Measurements from ENCODE around the gene IQCN.
A peak's percentile ranks its signal among the peaks of the same experiment; 100 is the strongest.

Gene IQCN

DNA sequence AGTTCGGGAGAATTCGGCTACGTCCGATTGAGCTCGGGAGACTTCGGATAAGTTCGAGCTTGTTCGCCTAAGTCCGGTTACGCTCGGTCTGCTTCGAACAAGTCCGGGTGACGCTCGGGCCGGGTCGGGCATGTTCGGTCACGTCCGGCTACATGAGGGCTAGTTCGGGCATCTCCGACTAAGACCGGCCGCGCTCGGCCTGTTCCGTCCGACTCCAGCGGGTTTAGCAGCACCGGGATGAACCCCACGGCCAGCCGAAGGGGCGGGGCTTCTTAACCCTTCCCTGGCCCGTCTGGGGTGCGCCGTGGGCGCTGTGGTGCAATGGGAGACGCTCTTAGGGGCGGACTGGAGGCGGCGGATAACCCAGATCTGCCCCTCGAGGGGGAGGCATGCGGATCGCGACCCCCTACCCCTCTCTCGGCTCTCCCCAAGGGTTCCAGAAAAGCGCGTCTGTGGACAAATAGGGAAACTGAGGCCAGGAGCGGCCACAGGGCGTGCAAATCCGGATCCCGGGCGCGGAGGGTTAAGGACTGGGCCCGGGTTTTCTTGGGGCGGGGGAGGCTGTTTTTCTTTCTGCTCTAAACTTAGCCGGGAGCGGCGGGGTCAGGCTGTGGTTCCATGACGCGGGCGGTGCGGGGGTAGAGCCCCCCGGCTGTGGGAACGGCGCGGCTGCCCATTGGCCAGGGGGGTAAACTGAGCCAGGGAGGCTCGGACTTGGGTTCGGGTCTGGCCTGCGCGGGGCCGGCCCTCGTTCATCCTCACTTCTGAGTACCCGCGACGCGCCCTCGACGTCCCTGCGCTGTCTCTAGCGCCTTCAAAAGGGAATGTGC, 49.5 kb downstream of the IQCN start:
- Histone ChIP-seq H3K4me3 (ENCODE audit: low read length) (peak overlapping the region; percentile 83), H3K36me3 (ENCODE audit: control insufficient read depth, low read depth, low read length) (no peaks in the 10 kb centered on the region), H3K27me3 (ENCODE audit: control insufficient read depth, insufficient read depth, low read length) (peaks cover 29% of the 10 kb centered on the region), H3K9ac (ENCODE audit: low read length) (peak overlapping the region; percentile 73), H3K9me3 (ENCODE audit: control insufficient read depth, low read depth, low read length) (no peaks in the 10 kb centered on the region), H3K27ac (ENCODE audit: low read length) (no peak overlapping the region), H3K4me1 (ENCODE audit: control insufficient read depth, low read depth, low read length) (peaks cover 3% of the 10 kb centered on the region)

DNA sequence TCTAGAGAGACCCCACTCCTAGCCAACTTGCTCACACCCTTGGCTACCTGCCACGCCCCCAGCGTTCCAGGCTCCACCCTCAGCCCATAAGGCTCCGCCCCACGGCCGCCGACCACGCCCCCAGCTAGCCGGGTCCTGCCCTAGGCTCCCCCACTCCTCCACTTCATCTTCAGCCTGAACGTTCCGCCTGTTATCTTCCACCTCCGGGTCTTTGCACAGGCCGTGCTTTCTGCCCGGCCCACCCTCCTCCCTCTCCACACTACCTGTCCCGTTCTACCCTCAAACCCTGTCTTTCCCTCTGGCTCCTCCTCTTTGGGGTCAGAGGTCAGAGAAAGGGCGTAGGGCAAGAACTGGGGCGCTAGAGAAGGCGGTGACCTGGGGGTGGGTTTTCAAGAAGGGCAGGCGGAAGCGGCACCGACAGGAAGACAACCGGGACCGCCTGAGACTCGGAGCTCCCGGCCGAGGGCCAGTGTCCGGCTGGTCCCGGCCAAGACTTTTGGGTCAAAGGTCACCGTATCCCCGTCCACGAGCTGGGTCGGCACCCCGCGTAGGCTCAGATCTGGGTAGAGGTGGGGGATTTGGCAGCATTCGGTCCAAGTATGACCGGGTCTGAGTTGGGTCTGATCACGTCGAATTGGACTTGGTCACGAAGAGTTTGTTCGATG, 50.3 kb downstream of the IQCN start:
- Histone ChIP-seq H3K4me1 (ENCODE audit: control insufficient read depth, low read depth, low read length) (peaks cover 3% of the 10 kb centered on the region), H3K27ac (ENCODE audit: low read length) (peak overlapping the region; percentile 31), H3K27me3 (ENCODE audit: control insufficient read depth, insufficient read depth, low read length) (peaks cover 29% of the 10 kb centered on the region)

DNA sequence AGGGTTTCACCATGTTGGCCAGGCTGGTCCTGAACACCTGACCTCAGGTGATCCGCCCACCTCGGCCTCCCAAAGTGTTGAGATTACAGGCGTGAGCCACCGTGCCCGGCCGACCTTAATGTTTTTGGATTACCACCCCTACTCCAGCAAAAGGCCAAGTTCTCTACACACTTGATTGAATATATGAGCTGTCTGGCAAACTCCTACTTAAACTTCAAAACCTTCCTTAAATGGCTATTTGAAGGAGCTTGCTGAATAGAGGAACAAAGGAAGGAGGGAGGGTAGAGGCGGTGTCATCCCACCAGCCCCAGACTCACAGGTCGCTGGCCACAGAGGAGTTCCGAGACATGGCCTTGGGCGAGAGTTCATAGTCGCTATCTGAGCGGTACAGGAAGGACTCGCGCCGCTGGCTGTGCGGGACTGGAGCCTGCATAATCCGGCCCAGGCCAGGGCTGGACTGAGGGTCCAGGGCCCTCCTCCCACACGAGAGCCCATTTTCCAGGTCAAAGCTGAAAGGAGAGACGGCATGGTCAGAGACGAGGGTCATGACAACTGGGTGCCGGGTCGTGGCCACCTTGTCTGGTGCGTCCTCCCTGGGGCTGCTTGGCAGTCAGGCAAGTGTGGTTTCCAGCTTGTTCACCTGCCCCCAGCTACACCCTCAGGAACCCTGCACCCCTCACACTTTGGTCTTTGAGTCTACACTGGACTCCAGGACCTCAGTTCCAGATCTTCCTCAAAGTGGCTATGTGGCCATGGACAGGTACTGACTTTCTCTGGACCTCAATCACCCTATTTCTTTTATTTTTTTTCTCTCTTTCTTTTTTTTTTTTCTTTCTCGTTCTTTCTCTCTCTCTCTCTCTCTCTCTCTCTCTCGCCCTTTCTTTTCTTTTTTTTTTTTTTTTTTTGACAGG, 52.2 kb downstream of the IQCN start:
- Histone ChIP-seq H3K4me1 (ENCODE audit: control insufficient read depth, low read depth, low read length) (peaks cover 3% of the 10 kb centered on the region), H3K4me3 (ENCODE audit: low read length) (no peak overlapping the region), H3K9ac (ENCODE audit: low read length) (no peak overlapping the region), H3K27ac (ENCODE audit: low read length) (no peak overlapping the region), H3K36me3 (ENCODE audit: control insufficient read depth, low read depth, low read length) (no peaks in the 10 kb centered on the region), H3K27me3 (ENCODE audit: control insufficient read depth, insufficient read depth, low read length) (peaks cover 25% of the 10 kb centered on the region), H3K9me3 (ENCODE audit: control insufficient read depth, low read depth, low read length) (no peaks in the 10 kb centered on the region)

More for the DNA sequence above, 50.3 kb downstream of the IQCN start:
- no peaks in the 10 kb centered on the region for H3K36me3 ChIP-seq (ENCODE audit: control insufficient read depth, low read depth, low read length)
- no peaks in the 10 kb centered on the region for H3K9me3 ChIP-seq (ENCODE audit: control insufficient read depth, low read depth, low read length)
- H3K9ac ChIP-seq (ENCODE audit: low read length), result peak overlapping the region; percentile 73
- H3K4me3 ChIP-seq (ENCODE audit: low read length), result peak overlapping the region; percentile 83

DNA sequence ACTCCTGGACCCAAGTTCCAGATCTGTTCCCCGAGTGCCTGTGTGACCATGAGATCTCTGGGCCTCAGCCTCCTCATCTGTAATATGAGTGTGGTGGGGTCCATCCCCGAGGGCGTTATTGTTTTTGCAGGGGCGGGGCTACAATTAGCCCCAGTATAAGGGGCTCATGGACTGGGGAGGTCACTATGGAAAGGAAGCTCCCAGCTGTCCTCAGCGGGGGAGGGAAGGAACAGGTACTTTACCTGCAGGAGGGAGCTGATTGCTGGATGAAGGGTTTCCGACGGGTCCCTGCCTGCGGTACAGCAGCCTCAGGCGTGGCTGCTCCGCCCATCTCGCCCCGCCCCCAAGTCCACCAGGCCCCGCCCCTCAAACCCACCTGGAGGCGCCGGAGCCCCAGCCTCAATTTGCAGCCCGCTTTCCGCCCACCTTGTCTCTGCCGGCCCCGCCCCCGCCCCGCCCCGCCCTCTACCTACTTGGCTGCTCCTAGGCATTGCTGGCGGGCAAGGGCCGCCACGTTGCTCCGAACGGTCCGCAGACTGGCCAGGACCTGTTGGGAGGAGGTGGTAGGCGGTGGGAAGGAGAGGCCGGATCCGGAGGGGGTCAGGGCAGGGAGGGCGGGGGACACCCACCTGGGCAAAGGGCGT, 53.5 kb downstream of the IQCN start:
- Histone ChIP-seq H3K4me3 (ENCODE audit: low read length) (peak overlapping the region; percentile 43), H3K9ac (ENCODE audit: low read length) (no peak overlapping the region)

DNA sequence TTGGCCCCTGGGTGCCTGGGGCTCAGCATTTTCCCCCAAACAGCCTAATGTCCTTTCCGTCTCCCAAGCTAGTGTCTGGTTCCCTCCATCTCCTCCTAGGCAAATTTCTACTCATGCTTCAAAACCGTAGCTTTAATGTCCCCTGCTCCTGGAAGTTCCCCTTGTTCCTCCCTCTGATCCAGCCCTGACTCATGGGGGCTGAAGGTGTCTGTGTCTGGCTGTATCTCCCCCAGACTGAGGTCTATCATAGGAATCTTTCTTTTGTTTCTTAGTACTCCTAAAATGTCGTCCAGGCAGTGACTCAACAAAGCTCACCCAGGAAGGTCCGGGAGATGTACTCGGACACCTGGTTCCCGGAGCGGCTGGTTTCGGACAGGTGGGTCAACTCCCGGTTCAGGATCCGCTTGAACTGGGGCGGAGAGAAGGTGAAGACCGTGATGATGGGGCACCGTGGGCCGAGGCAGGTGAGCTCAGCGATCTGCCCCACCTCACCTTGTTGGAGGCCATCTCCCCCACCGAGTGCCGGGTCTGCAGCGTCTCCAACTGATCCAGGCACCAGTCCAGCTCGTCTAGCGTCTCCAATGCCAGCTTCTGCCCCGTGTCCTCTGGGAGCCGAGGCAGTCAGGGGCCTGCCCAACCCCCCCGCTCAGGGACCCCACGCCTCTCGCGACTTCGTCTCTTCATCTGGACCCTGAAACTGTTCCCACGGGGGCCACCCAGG, 54.2 kb downstream of the IQCN start:
- peak overlapping the region; percentile 43 for H3K4me3 ChIP-seq (ENCODE audit: low read length)
- no peaks in the 10 kb centered on the region for H3K36me3 ChIP-seq (ENCODE audit: control insufficient read depth, low read depth, low read length)
- H3K27me3 ChIP-seq (ENCODE audit: control insufficient read depth, insufficient read depth, low read length), result peaks cover 5% of the 10 kb centered on the region
- no peaks in the 10 kb centered on the region for H3K4me1 ChIP-seq (ENCODE audit: control insufficient read depth, low read depth, low read length)
- H3K9me3 ChIP-seq (ENCODE audit: control insufficient read depth, low read depth, low read length), result no peaks in the 10 kb centered on the region
- H3K9ac ChIP-seq (ENCODE audit: low read length), result no peak overlapping the region
- H3K27ac ChIP-seq (ENCODE audit: low read length), result no peak overlapping the region

More for the DNA sequence above, 53.5 kb downstream of the IQCN start:
- Histone ChIP-seq H3K27ac (ENCODE audit: low read length) (no peak overlapping the region), H3K36me3 (ENCODE audit: control insufficient read depth, low read depth, low read length) (no peaks in the 10 kb centered on the region), H3K27me3 (ENCODE audit: control insufficient read depth, insufficient read depth, low read length) (peaks cover 12% of the 10 kb centered on the region), H3K9me3 (ENCODE audit: control insufficient read depth, low read depth, low read length) (no peaks in the 10 kb centered on the region), H3K4me1 (ENCODE audit: control insufficient read depth, low read depth, low read length) (peaks cover 3% of the 10 kb centered on the region)

DNA sequence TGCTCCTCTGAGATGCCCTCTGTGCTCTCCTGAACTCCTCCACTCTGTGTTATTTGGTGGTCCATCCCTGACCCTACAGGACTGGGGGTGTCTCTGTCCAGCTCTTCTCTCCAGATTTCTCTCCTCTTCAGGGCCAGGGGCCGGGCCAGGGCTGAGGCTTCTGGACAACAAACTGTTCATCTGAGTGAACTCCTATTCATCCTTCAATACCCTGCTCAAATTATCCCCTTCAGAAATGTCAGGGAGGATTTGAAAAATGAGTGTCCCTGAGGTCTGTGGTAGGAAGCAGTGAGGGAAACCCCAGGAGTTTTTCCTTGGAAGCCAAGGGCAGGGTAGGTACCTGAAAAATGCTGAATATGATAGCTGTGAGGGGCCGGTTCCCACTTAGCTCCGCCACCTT, 55.7 kb downstream of the IQCN start:
- Histone ChIP-seq H3K9me3 (ENCODE audit: control insufficient read depth, low read depth, low read length) (no peaks in the 10 kb centered on the region), H3K4me3 (ENCODE audit: low read length) (no peak overlapping the region), H3K9ac (ENCODE audit: low read length) (no peak overlapping the region), H3K27me3 (ENCODE audit: control insufficient read depth, insufficient read depth, low read length) (no peaks in the 10 kb centered on the region), H3K27ac (ENCODE audit: low read length) (no peak overlapping the region), H3K36me3 (ENCODE audit: control insufficient read depth, low read depth, low read length) (no peaks in the 10 kb centered on the region), H3K4me1 (ENCODE audit: control insufficient read depth, low read depth, low read length) (no peaks in the 10 kb centered on the region)

DNA sequence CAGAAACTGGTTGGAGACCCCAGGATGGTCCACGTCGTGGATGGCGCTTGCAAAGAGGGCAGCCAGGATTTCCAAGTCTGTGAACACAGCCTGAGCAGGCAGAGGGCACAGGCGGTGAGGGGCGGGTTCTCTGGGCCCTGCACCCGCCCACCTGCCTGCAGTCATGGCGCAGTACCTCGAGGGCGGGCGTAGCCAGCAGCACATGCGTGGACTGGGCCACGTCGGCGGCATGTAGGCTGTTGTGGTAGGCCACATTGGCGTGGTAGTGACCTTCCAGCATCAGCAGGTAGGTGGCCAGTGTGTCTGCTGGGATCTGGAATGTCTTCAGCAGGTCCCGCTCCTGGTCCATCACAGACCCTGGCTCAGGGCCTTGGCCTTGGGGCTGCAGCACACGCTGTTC, 56.1 kb downstream of the IQCN start:
- H3K27ac ChIP-seq (ENCODE audit: low read length), result no peak overlapping the region
- no peak overlapping the region for H3K4me3 ChIP-seq (ENCODE audit: low read length)
- H3K9ac ChIP-seq (ENCODE audit: low read length), result no peak overlapping the region
- no peaks in the 10 kb centered on the region for H3K36me3 ChIP-seq (ENCODE audit: control insufficient read depth, low read depth, low read length)
- H3K4me1 ChIP-seq (ENCODE audit: control insufficient read depth, low read depth, low read length), result no peaks in the 10 kb centered on the region
- H3K27me3 ChIP-seq (ENCODE audit: control insufficient read depth, insufficient read depth, low read length), result no peaks in the 10 kb centered on the region
- no peaks in the 10 kb centered on the region for H3K9me3 ChIP-seq (ENCODE audit: control insufficient read depth, low read depth, low read length)

DNA sequence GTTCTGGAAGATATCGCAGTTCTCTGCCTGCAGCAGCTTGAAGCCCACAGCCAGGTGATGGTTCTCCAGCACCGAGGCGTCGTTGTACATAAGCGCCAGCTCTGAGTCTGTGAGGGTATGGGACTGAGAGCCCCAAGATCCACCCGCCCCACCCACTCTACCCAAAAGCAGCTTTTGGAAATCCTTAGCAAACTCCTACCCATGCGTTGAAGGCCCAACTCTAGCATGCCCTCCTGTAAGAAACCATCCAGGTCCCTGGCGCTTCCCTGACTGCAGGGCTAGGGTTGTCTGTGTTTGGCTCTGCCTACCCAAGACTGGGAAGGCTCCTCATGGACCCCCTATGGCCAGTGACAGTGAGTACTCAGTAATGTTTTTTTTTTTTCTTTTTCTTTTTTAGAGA, 57.5 kb downstream of the IQCN start:
- Histone ChIP-seq H3K4me3 (ENCODE audit: low read length) (no peak overlapping the region), H3K9me3 (ENCODE audit: control insufficient read depth, low read depth, low read length) (no peaks in the 10 kb centered on the region), H3K4me1 (ENCODE audit: control insufficient read depth, low read depth, low read length) (no peaks in the 10 kb centered on the region), H3K9ac (ENCODE audit: low read length) (no peak overlapping the region), H3K27me3 (ENCODE audit: control insufficient read depth, insufficient read depth, low read length) (no peaks in the 10 kb centered on the region), H3K27ac (ENCODE audit: low read length) (no peak overlapping the region), H3K36me3 (ENCODE audit: control insufficient read depth, low read depth, low read length) (no peaks in the 10 kb centered on the region)

DNA sequence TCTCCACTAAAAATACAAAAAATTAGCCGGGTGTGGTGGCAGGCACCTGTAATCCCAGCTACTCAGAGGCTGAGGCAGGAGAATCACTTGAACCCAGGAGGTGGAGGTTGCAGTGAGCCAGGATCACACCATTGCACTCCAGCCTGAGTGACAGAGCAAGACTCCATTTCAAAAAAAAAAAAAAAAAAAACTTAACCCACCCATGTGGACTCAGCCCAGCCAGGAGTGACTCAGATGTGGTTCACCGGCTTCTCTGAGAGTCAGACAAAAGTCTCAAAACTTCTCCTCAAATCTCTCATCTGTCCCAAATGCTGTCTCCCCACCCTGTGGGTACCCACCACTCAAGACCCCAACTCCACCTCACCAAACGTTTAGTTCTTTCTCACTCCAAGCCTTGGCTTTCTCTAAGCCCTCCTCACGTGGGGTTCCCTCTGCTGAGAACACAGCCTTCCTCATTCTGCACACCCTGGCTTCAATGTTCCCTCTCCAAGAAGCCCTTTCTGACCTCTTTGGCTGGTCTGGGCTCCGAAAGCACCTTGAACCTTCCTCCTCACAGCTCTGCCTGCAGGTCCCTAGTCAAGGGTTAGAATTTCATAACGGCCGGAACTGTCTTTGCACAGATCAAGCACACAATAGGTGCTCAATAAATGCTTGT, 59.3 kb downstream of the IQCN start:
- H3K4me1 ChIP-seq (ENCODE audit: control insufficient read depth, low read depth, low read length), result no peaks in the 10 kb centered on the region

DNA sequence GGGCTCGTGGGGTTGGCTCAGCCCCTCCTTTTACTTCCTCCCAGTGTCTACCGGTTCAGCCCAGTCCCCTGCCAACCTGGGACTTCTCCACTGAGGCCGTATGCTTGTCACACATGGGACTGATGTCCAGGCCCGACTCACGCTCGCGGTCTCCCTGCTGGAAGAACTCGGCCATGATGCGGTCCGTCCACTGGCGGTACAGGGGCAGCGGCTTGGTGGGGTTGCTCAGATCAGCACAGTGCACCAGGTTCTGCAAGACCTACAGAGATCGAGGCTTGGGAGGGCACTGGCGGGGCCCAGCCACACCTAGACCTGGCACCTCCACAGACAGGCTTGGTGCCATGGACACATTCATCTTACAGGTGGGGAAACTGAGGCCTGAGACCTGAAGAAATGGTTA, 62.6 kb downstream of the IQCN start:
- no peak overlapping the region for H3K4me3 ChIP-seq (ENCODE audit: low read length)
- H3K27me3 ChIP-seq (ENCODE audit: control insufficient read depth, insufficient read depth, low read length), result no peaks in the 10 kb centered on the region

More for the DNA sequence above, 59.3 kb downstream of the IQCN start:
- Histone ChIP-seq H3K9ac (ENCODE audit: low read length) (no peak overlapping the region), H3K36me3 (ENCODE audit: control insufficient read depth, low read depth, low read length) (no peaks in the 10 kb centered on the region), H3K27ac (ENCODE audit: low read length) (no peak overlapping the region), H3K4me3 (ENCODE audit: low read length) (no peak overlapping the region), H3K27me3 (ENCODE audit: control insufficient read depth, insufficient read depth, low read length) (no peaks in the 10 kb centered on the region), H3K9me3 (ENCODE audit: control insufficient read depth, low read depth, low read length) (no peaks in the 10 kb centered on the region)

More for the DNA sequence above, 62.6 kb downstream of the IQCN start:
- Histone ChIP-seq H3K27ac (ENCODE audit: low read length) (no peak overlapping the region), H3K36me3 (ENCODE audit: control insufficient read depth, low read depth, low read length) (no peaks in the 10 kb centered on the region), H3K4me1 (ENCODE audit: control insufficient read depth, low read depth, low read length) (no peaks in the 10 kb centered on the region), H3K9ac (ENCODE audit: low read length) (no peak overlapping the region), H3K9me3 (ENCODE audit: control insufficient read depth, low read depth, low read length) (no peaks in the 10 kb centered on the region)

All from iPS-18a (cell line).